HG03066 (cell line): ENCODE data around the gene KLHL13.
"Not testable (repeated sequence)": the region's sequence is repeated elsewhere in the genome, so short reads cannot be mapped to it uniquely, and the experiment has no call there.

ENCODE experiments used
- ATAC-seq: cut with Tn5 transposase; IDR thresholded peaks from one replicate; pipeline ENCODE4 v1.9.1; 2021; ENCODE audit warnings: low read depth; ENCODE audit not compliant: unreplicated experiment

The KLHL13 gene, protein sequence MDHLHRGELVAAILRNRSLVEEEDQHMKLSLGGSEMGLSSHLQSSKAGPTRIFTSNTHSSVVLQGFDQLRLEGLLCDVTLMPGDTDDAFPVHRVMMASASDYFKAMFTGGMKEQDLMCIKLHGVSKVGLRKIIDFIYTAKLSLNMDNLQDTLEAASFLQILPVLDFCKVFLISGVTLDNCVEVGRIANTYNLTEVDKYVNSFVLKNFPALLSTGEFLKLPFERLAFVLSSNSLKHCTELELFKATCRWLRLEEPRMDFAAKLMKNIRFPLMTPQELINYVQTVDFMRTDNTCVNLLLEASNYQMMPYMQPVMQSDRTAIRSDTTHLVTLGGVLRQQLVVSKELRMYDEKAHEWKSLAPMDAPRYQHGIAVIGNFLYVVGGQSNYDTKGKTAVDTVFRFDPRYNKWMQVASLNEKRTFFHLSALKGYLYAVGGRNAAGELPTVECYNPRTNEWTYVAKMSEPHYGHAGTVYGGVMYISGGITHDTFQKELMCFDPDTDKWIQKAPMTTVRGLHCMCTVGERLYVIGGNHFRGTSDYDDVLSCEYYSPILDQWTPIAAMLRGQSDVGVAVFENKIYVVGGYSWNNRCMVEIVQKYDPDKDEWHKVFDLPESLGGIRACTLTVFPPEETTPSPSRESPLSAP

DNA sequence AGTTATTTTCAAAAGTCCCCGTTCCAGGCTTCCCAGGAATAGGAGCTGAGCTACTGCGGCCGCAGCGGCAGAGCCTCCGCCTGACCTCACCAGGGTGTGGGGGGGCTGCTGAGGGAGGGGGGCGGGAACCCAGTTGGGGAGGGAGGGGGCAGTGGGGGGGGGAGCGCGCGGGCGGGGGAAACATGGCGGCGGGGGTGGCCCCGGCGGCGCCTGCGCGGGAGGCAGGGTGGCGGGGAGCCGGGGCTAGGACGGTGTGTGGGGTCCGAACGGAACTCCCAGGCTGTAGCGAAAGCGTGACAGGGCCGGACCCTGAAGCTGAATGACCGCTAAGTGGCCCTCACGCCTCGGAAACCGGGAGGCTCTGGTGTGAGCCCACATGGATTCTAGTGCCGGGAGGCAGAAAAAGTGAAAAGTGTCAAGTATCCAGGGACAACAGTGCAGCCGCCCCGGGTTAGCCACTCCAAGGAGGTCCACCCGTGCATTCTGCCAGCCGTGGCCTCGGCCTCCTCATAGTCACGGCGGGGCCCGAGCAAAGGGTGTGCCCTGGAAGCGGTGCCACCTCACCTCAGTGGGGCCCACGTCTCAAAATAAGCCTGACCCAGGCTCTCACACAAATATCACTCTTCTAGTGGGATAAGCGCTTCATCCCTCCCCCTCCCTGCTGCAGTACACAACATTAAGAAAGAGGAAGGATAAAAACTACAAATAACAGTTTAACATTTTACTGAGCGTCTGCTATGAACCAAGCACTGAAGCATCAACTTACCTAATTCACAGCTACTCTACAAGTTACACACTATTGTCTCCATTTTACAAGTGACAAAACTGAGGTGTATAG, at the start of gene KLHL13:
Gene KLHL13, minus strand, starts transcription at position 98 of the 838 bp plus-strand sequence. CDS start 88,337 bp downstream, outside the sequence.
- peak; percentile 50 for ATAC-seq

DNA sequence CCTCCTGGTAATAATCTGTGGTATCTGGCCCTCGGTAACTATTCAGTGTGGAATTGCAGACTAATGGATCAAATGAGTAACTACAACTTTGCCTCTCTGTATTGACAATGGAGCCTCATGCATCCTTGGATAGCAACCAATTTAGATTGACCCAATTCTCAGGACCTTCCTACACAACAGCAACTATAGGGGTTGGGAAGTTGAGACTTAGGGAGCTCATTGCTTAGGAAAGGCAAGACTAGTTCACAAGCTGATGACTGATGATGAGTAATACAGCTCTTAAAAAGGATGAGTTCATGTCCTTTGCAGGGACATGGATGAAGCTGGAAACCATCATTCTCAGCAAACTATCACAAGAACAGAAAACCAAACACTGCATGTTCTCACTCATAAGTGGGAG, 47.5 kb upstream of the KLHL13 start:
- ATAC-seq: no peak

DNA sequence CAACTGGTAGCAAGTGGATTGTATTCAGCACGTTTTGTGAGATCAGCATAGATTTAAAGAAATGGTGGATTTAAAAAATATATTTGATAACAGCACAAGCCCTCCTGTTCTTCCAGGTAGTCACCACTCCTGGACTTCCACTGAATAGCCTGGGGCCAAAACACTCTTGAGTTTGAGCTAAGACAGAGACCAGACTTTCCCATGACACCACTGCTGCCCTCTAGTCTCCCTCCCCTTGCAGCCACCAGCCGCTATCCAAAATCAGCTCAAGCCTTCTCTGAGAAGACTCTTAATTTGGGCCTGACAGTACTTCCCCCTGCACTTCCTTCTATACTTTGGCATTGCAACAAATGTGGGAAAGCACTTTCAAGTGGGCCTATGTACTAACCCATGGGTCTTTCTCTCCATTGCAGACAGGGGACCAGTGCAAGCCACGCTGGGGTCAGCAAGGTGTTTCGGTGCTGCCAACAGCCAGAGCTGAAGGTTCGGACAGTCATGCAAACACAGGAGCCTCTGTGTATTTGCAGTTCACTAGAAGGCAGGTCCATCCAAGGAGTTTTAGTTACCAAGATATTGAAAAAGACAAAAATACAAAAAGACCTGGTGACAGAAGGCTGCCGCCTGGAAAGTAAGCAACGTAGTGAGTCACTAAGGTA, 40.5 kb upstream of the KLHL13 start:
- no peak for ATAC-seq

- no peak for ATAC-seq
Measured at GRCh38 chrX:118156254-118156952, 39.8 kb upstream of the KLHL13 start.

- no peak for ATAC-seq
Measured at GRCh38 chrX:118153270-118153669, 36.7 kb upstream of the KLHL13 start.

DNA sequence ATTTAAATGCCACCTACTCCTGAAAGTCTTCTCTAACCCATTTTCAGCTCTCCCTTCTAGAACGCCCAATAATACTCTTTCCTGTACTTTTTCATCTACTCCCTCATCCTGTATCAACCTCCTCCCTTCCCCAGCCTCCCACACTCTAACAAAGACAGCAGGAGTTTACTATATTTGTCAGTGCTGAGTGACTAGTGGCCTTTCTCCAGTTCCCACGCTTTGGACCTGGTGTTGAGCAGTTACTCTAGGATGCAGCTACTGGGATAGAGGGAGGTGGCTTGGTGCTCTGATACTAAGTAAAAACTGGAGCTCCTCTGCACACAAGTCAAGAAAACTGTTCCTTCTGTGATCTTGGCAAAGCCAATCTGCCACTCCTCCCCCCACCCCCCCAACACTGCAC, 36.1 kb upstream of the KLHL13 start:
- no peak for ATAC-seq

DNA sequence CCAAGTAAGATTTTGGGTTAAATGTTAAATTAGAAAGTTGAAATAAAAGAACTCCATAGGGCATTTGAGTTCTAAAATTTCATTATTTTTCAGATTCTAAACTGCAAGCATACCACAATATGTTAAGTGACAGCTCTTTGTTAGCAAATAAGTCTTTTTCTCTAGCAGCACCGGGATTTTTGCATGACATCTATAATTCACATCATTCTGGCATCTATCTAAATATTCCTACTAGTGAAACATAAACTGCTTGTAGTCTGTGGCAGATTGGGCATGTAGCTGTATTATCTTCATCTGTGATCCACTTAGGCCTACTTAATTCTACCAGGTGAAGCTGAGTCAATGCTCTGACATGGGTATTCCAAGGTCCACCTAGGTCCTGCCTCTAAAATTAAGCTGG, 32.1 kb upstream of the KLHL13 start:
- ATAC-seq: no peak

DNA sequence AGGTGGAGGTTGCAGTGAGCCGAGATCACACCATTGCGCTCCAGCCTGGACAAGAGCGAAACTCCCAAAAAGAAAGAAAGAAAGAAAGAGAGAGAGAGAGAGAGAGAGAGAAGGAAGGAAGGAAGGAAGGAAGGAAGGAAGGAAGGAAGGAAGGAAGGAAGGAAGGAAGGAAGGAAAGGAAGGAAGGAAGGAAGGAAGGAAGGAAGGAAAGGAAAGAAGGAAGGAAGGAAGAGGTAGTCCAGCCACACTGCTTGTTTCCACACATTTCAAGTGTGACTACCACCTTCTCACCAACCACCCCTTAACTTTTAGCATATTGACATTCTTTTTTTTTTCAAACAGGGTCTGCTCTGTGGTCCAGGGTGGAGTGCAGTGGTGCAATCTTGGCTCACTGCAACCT, 31.2 kb upstream of the KLHL13 start:
- ATAC-seq: not testable (repeated sequence)

DNA sequence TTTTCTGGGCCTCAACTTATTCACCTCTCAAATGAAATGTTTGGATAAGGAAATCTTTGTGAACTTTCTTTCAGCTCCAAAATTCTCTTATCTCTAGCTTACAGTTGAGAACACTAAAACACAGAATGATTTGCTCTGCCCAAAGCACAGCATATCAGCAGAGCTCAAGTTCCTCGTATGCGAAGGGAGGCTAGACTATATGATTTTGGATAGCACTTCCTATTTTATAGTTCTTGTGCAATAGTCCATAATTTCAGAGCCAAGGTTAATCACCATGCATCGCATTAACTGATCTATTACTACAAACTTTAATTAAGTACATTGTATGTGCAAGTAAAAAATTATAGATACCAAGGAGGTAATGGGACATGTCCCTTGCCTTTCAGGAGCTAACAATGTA, 27.0 kb upstream of the KLHL13 start:
- no peak for ATAC-seq

GRCh38 chrX:118131336-118131735, 14.7 kb upstream of the KLHL13 start:
- no peak for ATAC-seq

- ATAC-seq: no peak
Measured at GRCh38 chrX:118129681-118130080, 13.1 kb upstream of the KLHL13 start.

DNA sequence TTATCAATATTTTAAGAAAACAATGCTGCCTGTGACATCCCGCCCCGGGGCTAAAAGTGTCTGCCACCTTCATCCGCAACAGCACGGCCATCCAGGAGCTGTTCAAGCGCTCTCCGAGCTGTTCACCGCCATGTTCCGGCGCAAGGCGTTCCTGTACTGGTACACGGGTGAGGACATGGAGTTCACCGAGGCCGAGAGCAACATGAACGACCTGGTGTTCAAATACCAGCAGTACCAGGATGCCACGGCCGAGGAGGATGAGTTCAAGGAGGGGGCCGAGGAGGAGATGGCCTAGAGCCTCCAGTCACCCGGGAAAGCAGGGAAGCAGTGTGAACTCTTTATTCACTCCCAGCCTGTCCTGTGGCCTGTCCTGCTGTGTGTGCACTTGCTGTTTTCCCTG, 12.1 kb upstream of the KLHL13 start:
- no peak for ATAC-seq

GRCh38 chrX:118126286-118126685, 9.7 kb upstream of the KLHL13 start:
- no peak for ATAC-seq

DNA sequence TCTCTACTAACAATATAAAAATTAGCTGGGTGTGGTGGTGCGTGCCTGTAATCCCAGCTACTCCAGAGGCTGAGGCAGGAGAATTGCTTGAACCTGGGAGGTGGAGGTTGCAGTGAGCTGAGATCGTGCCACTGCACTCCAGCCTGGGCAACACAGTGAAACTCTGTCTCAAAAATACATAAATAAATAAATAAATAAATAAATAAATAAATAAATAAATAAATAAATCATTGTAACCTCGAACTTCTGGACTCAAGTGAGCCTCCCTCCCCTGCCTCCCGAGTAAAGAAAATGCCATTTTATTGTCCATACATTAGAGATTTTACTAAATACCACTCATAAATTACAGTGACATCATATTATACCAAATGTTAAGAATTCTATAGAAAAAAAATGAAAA, 7.6 kb upstream of the KLHL13 start:
- not testable (repeated sequence) for ATAC-seq

DNA sequence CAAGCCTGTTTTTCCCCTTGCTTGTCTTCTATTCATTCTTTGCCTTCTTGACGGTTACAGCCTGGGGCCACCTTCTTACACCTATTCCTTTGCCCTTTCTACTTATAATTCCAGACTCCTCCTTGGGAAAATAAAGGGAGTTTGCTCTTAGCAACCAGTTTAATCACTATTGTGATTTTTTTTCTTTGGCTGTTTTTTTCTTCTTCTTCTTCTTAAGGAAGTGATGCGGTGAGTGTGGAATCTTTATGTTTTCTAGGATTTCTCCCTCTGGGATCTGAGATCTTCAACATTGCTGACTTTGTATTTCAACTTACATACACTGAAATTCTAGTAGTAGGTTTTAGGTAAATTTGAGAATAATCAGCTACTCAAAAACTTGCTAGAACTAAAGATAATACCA, 1.1 kb upstream of the KLHL13 start:
- ATAC-seq: no peak

- peak; percentile 37 for ATAC-seq
Measured at GRCh38 chrX:118115953-118116712, 477 bp downstream of the KLHL13 start.

DNA sequence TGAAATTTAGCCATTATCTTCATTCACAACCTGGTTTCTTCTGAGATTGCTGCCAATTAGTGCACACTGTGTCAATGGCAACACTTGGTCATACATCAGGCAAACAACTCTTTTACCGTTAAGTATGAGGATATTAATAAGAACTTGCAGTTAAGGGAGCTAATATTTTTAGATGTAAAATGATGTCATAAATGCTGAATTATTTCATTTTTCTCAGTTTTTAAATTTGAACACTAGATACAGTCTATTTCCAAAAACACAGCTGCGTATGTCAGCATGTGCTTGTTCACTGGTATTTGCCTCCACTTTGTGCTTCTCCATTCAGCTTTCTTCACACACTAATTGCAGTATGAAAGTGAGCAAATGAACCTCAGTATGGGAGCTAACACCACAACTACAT, 1.6 kb downstream of the KLHL13 start:
- ATAC-seq: no peak

DNA sequence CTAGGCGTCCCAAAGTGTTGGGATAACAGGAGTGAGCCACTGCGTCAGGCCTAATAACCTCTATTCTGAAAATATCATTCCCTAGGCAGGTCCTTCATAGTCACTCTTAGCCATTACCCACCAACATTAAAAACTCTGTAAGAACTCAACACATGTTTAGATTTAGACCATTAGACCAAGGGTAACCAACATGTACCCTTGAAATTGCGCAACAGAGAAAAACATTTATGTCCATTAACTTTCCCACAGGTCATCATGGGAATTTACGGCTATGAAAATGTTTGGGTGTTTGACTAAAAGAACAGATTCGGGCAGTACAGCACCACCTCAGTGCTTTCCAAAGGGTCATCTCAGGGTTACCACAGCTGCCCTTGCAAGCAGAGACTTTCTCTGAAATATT, 7.5 kb downstream of the KLHL13 start:
- no peak for ATAC-seq

DNA sequence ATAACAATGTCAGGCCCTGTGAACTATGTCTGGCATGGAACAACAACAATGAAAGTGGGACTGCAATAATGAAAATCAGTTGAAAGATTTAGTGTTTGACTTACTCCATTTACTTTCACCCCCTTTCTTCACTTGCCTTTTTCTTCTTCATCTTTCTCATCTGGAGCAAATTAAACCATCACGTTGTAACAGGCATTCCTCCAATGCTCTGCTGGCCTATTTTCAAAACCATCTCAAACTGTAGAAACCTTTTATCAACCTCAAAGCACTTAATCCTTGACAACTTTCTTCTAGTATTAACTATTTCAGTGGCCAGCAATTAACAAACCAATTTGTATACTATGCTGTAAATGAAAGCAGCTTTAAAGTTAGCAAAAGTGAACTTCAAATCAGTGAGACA, 8.3 kb downstream of the KLHL13 start:
- no peak for ATAC-seq
